ENCODE results near the gene PHF21A. TPM values are rescaled to one million over a fixed set of nuclear protein-coding genes. Genes with fewer than 3 reads are reported as not detected.

The PHF21A gene
- total RNA-seq, 1 donor from 2014 or later, result 66.8 TPM

DNA sequence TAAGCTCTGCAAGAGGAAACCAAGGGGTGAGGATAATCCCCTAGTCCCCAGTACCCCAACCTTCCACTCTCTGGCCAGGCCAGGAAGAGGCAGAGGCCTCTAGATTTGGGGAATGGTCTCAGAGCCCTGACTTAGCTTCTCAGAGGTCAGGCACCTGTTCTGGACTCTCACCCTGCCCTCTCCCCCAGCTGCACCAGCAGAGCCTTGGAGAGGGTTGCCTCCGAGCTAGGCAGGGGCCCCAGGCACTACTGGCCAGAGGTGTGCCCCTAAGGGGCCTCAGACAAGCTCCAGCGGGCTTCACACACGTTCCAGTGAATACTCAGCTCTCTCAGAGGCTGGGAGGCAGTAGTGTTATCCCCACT, 222.2 kb downstream of the PHF21A start:
- Histone ChIP-seq H3K27ac (peak overlapping the region; percentile 66), H3K9me3 (no peaks in the 10 kb centered on the region)

GRCh38 chr11:45897556-45897955, 223.7 kb downstream of the PHF21A start:
- no peak overlapping the region for H3K27ac ChIP-seq
- no peaks in the 10 kb centered on the region for H3K9me3 ChIP-seq
- no peak overlapping the region for H3K4me3 ChIP-seq
- TF ChIP-seq POLR2A (IDR thresholded peaks at IDR 0.05) (no peak), CTCF (IDR thresholded peaks at IDR 0.05) (no peak), POLR2AphosphoS5 (IDR thresholded peaks at IDR 0.05; ENCODE audit: insufficient read depth in 1 of 2, low read depth in 1 of 2) (no peak)
- intact Hi-C loops (cut with DNase I), result no loop called here
- peaks cover 0 to 5% of the 10 kb centered on the region in 2 donors for H3K36me3 ChIP-seq
- no peak for DNase-seq (ENCODE audit: extremely low spot score in 2 of 2)
- H3K4me1 ChIP-seq, result peaks cover 22% of the 10 kb centered on the region
- H3K27me3 ChIP-seq, result no peaks in the 10 kb centered on the region

More for the DNA sequence above, 222.2 kb downstream of the PHF21A start:
- peaks cover 22% of the 10 kb centered on the region for H3K4me1 ChIP-seq
- peaks cover 0 to 6% of the 10 kb centered on the region in 2 donors for H3K36me3 ChIP-seq
- no peak for TF ChIP-seq POLR2A (IDR thresholded peaks at IDR 0.05)
- no peak for TF ChIP-seq POLR2AphosphoS5 (IDR thresholded peaks at IDR 0.05; ENCODE audit: insufficient read depth in 1 of 2, low read depth in 1 of 2)
- TF ChIP-seq CTCF (IDR thresholded peaks at IDR 0.05), result no peak
- DNase-seq (ENCODE audit: extremely low spot score in 2 of 2), result no peak
- intact Hi-C loops (cut with DNase I), result no loop called here
- H3K27me3 ChIP-seq, result no peaks in the 10 kb centered on the region
- peak overlapping the region; percentile 51 to 77 for H3K4me3 ChIP-seq

DNA sequence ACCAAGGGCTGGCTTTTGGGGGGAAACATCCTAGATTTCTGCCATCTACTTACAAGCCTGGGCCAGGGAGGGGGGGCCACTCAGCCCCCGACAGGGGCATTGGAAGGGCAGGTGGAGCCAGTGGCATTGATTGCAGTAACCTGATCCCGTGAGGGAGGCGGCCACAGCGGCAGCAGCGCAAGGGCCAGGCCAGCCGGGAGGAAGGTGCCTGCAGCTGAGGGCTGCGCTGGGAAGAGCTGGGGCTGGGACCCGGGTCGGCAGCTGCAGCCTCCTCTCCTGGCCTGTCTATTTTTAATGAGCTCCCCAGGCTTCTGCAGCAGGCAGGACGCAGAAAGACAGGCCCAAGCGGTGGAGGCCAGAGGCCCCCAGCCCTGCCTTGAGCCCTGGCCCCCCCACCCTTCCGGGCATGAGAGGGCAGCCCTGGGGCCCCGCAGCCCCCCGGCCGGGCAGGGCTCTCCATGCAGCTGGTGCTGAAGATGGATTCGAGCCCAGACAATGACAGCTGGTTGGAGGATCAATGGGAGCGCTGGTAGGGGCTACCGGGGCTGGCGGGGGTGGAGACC, 224.8 kb downstream of the PHF21A start:
- Histone ChIP-seq H3K4me1 (peaks cover 21% of the 10 kb centered on the region), H3K9me3 (no peaks in the 10 kb centered on the region), H3K36me3 (no peaks in the 10 kb centered on the region), H3K27ac (no peak overlapping the region), H3K27me3 (no peaks in the 10 kb centered on the region), H3K4me3 (no peak overlapping the region)
- DNase-seq (ENCODE audit: extremely low spot score in 2 of 2), result no peak
- intact Hi-C loops (cut with DNase I), result no loop called here
- TF ChIP-seq CTCF (IDR thresholded peaks at IDR 0.05) (no peak), POLR2AphosphoS5 (IDR thresholded peaks at IDR 0.05; ENCODE audit: insufficient read depth in 1 of 2, low read depth in 1 of 2) (no peak), POLR2A (IDR thresholded peaks at IDR 0.05) (no peak)

DNA sequence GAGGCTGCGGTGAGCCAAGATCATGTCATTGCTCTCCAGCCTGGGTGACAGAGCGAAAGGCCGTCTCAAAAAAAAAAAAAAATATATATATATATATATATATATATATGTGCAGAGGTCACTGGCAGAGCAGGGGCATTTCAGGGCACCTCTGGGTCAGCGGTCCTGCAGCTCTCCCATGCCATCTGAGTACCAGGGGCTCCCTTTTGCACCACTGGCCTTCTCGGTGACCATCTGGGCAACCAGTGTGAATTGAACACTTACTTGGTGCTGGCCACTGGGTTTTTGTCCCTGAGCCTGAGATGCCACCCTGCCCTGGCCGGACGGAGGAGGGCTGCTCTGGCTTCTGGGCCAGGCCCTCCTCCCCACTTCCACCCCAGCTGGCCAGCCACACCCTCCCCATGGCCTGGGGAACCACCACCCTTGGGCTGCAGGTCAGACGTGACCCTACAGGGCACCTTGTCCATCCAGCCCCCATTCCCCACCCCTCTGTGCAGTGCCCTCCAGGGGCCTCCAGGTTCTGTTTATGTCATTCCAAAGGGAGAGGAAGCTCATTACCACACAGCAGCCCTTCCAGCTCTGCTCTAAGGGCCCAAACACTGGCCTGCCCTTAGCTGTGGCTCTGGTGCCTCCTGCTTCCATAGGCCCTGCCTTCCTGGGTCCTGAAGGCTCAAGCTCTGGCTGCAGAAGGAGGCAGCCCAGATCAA, 225.5 kb downstream of the PHF21A start:
- no peak overlapping the region for H3K27ac ChIP-seq
- H3K27me3 ChIP-seq, result no peaks in the 10 kb centered on the region
- peaks cover 13% of the 10 kb centered on the region for H3K4me1 ChIP-seq
- TF ChIP-seq CTCF (IDR thresholded peaks at IDR 0.05) (no peak), POLR2AphosphoS5 (IDR thresholded peaks at IDR 0.05; ENCODE audit: insufficient read depth in 1 of 2, low read depth in 1 of 2) (no peak), POLR2A (IDR thresholded peaks at IDR 0.05) (no peak)
- H3K36me3 ChIP-seq, result no peaks in the 10 kb centered on the region
- H3K9me3 ChIP-seq, result no peaks in the 10 kb centered on the region
- H3K4me3 ChIP-seq, result no peak overlapping the region
- DNase-seq (ENCODE audit: extremely low spot score in 2 of 2), result no peak
- intact Hi-C loops (cut with DNase I), result no loop called here
